ENCODE results near the gene PSAT1.

- TF ChIP-seq POLR2AphosphoS5 (IDR thresholded peaks at IDR 0.05) (no peak), CTCF (IDR thresholded peaks at IDR 0.05) (no peak)
These were observed 24.6 kb upstream of the PSAT1 start for GRCh38 chr9:78272307-78272706.

Data from gastroesophageal sphincter (tissue), 3 donors.